HG02571 (cell line): ENCODE data around the gene POLR2F.

Experiments used
- ATAC-seq: cut with Tn5 transposase; IDR thresholded peaks from one replicate; pipeline ENCODE4 v1.9.1; 2021; ENCODE audit warnings: mild to moderate bottlenecking, moderate library complexity; ENCODE audit not compliant: unreplicated experiment

Gene POLR2F

DNA sequence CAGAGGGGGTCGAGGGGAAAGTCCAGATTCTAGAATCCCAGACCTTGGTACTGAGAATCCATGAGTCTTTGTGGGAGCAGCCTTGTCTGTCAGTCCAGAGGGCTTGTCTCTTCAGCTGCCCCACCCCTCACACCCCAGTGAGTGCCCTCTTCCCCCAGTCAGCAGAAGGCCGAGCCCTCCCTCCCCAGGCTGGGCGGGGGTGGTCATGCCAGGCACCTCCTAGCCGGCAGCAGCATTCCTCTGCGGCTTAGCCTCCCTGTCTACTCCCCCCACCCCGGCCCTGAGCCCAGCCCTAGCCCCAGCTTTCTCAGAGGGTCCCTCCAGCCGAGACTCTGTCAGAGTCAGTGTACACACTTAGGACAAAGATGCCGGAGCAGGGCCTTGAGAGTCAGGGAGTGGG, 26.3 kb downstream of the POLR2F start:
- no peak for ATAC-seq

DNA sequence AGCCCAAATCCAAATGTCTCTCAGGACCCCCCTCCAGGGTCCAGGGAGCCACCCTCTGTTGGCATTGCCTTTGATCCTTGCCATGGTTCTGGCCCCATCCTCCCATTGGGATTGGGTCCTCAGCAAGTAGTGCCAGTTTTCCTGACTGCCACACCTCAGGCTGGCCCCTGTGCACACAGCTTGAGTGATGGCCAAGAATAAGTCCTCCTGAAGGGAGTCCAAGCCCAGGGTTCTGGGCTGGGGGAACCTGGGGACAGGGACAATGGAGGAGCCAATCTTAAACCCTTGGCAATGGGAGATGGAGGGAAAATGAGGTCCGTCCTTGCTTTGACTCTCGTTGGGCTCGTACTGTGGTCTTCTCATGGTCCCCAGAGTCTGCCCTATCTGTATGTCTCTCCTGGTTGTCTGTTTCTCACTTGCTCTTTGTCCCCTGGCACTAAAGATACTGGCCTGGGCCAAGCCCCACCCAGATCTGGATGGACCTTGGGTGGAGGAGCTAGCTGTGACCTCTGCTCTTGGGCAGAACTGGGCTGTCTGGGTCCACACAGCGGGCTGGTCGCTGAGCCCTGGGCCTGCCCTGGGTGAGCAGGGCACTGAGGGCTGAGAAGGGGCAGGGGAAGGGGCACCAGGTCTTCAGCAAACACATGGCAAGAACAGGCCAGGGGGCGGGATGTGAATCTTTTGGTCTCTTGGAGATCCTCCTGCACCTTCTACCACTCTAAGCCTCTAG, 27.9 kb downstream of the POLR2F start:
- ATAC-seq: no peak

DNA sequence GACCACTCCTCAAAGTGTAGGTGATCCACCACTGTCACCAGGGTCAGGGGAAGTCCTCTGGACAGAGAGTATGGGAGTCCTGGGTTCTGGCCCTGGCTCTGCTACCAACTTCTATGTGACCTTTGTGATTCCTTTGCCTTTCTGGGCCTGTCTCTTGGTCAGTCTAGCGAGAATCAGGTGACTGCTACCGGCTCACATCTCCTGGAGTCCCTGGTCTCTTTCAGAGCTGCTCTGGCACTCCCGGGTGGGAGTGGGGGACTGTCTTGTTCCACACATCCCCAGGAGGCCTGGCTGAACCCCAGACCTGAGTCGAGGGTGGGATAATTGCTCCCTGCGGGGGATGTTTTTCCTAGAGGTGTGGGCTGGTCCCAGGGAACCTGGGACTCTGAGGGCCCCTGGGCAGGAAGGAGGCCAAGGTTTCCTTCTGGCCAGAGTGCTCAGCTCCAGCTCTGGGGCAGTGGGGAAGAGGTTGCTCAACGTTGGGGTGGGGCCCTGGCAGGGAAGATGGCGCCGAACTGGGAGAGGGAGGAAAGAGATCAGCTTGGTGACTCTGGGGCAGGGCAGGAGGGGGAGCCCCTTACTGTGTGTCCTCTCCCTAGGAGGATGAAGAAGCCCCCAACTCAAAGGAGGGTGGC, 28.8 kb downstream of the POLR2F start:
- ATAC-seq: no peak

DNA sequence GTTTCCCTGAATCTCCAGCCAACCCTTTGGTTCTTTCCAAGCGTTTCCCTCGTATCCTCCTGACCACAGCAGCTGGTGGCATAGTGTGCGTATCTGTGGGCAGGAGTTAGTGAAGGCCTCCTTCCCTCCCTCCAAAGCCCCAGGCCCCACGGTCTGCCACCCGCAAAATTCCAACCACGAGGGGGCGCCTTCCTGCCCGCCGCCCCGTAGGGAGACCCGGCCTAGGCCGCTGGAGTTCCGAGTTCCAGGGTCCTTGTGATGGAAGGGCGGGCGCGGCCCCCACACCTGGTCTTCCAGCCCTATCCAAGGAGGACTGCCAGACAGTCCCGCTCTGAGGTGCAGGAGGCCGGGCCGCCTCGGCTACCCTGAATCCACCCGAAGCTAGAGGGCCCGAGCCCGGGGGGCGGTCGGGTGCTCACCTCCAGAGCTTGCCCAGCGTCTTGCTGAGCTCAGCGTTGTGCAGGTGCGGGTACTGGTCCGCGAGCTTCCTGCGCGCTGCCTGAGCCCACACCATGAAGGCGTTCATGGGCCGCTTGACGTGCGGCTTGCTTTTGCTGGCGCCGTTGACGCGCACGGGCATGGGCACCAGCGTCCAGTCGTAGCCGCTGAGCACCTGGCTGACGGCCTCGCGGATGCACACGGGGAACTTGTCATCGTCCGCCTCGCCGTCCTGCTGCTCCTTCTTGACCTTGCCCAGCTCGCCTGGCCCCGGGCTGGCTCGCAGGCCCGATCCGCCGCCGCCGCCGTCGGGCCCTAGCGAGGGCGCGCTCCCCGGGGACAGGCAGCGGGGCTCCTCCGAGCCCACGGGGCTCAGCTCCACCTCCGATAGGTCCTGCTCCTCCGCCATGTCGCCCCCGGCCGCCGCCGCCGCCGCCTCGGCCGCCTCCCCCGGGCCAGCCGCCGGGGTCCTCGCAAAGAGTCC, 29.7 kb downstream of the POLR2F start:
- no peak for ATAC-seq

DNA sequence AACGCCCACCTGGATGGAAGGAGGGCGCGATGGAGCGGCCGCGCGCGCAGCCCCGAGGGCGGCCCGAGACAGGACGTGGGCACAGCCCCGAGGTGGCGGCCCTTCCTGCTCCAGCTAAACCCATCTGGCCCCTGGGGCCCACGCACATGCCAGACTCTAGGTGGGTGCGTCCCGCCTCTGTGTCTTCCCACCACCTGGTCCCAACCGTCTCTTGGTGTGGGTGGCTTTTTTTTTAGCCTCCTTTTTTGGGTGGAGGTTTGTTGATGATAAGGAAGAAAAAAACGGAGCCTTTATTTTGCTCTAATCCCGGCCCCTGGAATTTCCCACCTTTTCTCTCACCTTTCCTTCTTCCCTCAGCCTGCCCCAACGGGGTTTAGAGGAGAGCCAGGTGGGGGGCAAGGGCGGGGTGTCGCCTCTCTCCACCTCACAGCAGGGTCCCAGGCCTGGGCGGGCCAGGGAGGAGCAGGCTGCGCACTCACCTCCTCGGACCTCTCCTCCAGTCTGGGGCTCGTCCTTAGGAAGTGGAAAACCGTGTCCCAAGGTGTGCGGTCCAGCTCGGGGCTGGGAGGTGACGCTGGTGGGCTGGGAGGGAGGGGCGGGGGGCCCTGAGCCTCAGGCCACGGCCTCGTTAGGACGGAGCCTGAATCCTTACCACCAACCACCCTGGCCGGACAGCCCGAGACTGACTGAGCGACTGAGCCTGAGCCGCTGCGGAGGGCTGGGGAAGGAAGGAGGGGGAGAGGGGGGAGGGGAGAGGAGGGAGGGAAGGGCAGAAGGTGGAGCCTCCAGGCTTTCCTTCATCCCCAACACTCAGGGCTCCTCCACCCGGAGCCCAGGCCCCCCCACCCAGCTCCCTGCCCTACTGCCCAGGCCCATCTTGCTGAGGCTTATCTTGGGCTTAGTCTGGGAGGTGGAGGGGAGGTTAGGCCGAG, 30.6 kb downstream of the POLR2F start, which contains the start of gene SOX10:
Gene SOX10, minus strand, starts transcription at position 696 of the 932 bp plus-strand sequence. CDS start 771 bp downstream, outside the sequence.
- no peak for ATAC-seq

DNA sequence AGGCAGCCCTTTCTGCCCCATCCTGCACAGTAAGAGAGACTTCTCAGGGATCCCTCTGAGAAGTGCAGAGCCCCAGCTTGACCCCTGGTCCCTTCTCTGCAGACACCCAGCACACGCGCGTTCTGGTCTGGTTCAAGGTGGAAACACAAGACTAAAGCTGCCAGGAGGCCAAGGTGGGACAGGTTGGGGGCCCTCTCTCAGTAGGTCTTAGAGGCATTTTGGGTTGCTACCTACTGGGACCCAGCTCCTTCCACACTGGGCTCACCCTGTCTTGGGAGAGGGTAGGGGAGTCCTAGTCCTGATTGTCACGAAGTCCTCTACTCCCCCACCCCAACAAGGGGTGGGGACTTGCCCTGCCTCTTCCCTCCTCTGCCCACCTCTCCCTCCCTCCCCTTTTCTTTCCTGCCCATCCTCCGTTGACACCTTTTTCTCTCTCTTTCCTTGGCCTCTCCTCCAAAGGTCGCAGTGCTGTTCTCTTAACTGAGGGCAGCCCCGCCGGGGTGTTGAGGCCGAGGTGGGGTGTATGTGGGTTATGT, 31.6 kb downstream of the POLR2F start:
- ATAC-seq: no peak

DNA sequence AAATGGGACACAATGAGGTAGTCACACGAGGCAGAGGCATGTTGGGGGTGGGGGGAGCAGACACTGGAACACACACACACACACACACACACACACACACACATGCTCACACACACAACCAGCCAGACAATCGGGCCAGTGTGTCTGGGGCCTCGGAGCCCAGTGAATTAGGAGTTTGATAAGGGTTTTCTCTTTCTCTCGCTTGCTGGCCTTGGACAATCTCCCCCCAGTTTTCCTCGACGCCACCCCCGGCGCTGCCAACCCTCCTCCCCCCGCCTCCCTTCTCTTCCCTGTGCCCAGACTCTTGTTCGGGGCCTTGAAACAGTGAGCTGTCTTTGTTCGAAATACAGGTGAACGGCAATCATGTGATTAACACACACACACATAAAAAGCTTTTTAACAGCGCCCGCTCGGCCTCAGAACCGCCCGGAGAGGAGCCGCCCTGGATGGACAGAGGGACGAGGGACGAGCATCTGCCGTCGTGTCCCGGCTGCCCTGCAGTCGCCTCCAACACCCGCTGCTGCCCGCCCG, 32.3 kb downstream of the POLR2F start:
- ATAC-seq: no peak

DNA sequence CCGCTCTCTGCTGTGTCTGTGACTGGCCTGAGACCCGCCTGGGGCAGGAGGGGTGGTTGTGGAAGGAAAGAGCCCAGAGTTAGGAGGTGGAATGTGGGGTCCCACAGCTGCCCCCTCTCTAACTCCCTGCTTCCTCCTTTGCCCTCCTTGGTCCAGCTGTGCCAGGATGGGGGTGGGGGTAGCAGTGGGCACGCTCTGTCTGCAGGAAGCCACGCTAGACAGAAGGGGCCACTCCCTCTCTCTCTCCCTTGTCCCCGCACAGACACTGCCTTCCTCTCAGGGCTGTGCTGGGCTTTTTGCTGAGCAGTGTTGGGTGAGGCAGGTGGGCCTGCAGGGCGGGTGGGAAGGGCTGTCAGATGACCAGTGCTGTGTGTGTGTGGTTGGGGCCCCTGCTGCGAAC, 32.9 kb downstream of the POLR2F start:
- no peak for ATAC-seq

DNA sequence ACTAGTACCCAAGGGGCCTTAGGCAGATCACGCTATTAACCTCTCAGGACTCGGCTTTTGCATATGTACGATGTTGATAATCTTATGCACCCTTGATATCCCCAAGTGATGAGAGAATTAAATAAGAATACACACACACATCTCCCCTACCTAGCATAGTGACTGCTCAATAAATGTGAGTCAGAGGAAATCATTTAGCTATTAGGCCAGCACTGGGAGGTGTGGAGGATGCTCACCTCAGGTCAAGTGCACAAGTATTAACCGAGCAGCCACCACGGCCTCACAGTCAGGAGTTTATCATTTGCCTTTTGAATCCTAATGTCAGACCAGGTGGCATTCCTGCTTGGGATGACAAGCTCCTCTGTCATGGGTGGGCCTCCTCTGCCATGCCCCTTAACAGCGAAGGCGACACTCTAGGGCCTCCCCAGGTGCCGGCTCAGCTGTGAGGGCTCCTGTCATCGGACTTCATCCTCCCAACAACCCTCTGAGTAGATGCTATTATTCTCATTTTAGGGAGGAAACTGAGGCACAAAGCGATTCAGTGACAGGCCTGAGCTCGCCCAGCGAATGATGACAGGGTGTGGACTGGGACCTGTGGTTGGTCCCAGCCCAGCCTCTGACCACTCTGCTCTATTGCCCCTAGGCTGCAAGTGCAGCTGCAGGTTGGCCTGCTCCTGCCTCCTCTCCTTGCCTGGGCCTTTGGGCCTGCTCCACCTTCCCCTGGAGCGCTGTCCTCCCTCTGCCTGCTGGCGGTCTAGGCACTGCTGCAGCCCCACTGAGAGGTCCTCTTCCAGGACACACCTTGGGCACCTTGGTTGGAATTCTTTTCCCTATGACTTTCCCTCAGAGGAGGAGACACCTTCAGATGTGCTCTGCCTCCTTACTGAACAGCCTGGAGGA, 35.9 kb downstream of the POLR2F start:
- ATAC-seq: no peak

DNA sequence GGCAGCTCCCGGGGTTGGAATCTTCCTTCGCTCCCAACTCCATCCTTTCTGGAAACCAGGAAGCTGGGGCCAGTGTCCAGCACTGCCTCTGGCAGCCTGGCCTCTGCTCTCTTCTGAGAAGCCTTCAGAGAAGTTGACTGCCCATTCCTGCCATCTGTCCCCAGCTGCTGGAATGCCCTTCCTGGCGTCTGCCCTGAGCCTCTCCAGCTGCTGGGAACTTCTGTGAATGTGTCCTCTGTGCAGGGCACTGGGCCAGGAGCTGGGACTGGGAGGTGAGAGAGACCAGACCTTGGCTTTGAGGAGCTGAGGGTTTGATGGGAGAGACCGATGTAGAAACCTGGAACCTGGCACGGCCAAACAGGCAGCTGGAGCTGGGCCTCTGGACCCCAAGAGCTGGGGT, 36.8 kb downstream of the POLR2F start:
- ATAC-seq: no peak

DNA sequence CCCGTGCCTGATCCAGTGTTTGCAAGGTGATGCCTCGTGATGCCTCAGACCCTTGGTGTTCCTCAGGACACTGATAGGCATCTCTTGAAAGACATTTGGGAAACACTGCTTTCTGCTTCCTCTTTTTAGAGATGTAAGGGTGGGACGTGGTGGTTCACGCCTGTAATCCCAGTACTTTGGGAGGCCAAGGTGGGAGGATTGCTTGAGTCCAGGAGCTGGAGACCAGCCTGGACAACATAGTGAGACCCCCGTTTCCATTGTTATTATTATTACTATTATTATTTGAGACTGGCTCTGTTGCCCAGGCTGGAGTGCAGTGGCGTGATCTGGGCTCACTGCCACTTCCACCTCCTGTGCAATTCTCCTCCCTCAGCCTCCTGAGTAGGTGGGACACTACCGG, 37.4 kb downstream of the POLR2F start:
- no peak for ATAC-seq

DNA sequence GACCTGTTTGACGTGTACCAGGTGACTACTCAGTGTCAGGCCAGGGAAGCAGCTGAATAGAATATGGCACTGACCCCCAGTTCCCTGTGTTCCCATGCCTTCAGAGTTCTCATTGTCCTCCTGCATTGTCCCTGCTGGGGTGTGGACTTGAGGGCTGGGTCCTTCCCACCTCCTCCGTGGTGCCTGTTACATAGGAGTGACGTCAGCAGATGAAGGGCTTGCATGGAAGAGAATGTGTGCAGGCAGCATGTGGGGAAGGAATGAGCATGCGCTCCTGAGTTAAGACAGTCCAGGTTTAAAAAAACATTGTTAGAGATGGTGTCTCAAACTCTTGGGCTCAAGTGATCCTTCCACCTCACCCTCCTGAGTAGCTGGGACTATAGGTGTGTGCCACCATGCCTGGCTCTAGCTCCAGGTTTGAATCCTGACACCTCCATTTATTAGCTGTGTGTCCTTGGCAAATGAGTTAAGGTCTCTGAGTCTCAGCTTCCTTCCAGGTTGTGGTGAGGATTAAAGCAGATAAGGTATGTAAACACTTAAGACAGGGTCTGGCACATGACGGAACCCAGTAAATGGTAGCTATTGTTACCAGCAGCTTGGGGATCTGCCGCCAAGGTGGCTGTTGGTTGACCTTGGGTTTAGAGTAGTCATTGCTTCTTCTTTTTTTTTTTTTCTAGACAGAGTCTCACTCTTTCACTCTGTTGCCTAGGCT, 38.4 kb downstream of the POLR2F start:
- no peak for ATAC-seq

DNA sequence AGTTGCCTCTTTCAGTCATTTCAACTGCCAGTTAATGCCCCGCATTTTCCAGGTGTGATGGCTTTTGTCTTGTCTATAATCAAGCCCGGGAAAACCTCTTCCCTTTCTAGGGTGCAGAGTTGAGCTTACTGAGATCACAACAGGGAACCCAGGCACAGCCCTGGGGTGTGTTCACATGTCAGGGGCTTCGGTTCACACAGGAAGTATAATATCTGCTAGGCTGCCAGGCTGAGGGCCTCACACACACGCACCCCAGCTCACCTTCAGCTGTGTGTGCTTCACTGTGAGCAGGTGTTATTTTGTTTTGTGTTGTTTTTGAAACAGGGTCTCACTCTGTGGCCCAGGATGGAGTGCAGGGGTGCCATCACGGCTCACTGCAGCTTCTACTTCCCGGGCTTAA, 40.5 kb downstream of the POLR2F start:
- ATAC-seq: no peak

DNA sequence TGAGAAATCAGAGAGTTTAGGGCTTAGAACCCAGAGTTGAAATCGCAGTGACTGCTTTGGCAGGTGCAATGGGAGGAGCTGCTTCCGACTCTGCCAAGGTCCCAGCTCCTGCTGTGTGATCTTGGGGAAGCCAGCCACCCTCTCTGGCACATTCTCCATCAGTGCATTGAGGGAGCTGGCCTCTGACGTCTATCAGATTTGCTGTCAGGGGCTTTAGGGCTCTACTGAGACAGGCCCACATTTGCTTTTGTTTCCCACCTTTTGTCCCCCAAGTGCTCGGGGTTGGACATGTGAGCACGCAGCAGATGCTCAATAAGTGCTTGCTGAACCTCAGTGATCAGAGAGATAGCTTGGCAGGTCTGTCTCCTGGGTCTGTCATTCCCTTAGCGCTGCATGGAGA, 41.5 kb downstream of the POLR2F start:
- ATAC-seq: no peak

DNA sequence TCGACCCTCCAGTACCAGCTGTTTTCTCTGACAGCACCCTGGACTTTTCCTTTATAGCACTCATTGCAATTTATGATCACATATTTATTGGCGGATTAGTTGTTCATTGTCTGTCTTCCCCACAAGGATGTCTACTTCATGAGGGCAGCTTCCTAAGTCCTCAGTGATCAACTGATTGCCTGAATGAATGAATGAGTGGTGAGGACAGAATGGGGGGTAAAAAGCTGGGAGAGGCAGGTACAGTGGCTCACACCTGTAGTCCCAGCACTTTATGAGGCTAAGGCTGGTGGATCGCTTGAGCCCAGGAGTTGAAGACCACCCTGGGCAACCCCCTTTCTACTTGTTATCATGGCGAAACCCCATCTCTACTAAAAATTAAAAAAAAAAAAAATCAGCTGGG, 42.0 kb downstream of the POLR2F start:
- no peak for ATAC-seq

DNA sequence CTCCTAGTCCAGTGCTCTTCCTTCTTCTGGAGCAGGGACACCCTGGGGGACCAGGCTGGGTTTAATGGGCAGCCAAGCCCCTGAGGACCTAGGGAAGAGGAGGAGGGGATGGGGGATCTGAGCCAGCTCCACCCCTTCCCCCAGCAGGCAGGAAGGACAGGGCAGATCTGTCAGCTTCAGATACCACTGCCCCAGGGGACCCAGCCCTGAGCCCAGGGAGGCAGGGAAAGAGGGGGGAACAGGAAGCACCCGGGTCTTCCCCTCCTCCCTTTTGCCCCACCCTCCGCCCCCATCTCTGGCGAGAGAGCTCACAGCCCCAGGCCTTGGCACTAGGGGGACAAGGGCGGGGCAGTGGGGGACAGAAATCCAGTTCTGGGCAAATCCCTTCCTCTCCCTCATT, 42.6 kb downstream of the POLR2F start:
- ATAC-seq: no peak

DNA sequence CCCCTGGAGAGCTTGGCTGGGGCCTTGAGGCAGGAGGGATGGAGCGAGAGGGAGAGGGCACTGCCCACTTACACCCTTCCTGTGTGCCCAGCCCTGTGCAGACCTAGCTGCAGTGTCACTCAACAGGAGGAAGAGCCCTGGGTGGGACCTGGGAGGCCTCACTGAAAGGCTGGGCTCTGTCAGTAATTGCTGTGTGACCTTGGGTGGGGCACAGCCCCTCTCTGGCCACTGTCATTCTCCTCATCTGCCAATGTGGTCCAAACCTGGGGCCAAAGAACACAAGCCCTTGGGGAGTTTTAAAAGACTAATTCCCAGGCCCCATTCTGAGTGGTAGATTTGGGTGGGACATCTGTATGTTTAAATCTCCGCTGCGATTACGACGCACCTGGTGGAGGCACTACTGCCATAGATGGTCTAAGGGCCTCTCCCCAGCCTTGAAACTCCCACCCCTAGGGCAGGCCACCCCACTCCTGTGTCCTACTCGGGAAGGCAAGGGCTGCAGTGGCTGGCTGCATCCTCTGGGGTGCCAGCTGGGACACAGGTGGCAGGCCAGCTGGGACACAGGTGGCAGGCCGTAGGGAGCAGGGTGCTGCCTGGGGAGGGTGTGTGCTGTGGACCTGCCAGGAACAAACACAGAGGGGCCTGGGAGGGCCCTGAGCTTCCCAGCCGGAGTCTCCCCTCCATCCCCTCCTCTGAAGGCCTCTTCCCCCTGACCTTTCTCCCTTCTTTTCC, 43.2 kb downstream of the POLR2F start:
- ATAC-seq: no peak

DNA sequence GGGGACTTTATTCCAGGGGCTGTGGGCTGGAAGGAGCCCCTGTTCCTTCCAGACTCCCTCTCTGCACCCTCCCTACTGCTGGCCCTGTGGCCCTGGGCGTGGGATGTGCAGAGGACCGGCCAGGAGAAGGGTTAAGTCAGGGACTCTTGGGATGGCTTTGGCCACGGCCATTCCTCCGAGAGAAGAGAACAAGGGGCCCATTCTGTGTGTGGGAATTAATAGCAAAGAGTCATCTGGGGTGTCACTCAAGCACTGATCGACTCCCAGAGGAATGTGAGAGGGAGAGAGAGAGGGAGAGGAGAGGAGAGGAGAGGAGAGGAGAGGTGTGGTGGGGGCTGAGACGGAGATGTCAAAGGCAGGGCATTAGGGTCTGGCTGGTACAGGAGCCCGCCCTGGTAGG, 45.0 kb downstream of the POLR2F start:
- ATAC-seq: no peak
